HepG2 (cell line): ENCODE measurements around the gene PLCB1. TPM values are rescaled to one million over a fixed set of nuclear protein-coding genes. Genes with fewer than 3 reads are reported as not detected.
A peak's percentile ranks its signal among the peaks of the same experiment; 100 is the strongest.

Experiments
- EP300 ChIP-seq, 3 experiments: sonication (generic) in 1 of 3; formaldehyde crosslinking in 1 of 3; IDR thresholded peaks; 2 replicates each; pipeline versions ENCODE4 v1.5.1 to v1.6.1; 2011 to 2020; ENCODE audit warnings: low read depth in 2 of 3, low read length in 2 of 3, borderline replicate concordance in 1 of 3, improper control_type of control experiment in 1 of 3, mild to moderate bottlenecking in 1 of 3, missing genetic modification reagents in 1 of 3, moderate library complexity in 1 of 3
- FOXA1 ChIP-seq, 2 experiments: fragments of 450-650 bp in 1 of 2; sonication (generic) in 1 of 2; formaldehyde crosslinking in 1 of 2; IDR thresholded peaks; 2 replicates each; pipeline versions ENCODE4 v1.4.0 to v1.6.1; 2016 to 2020; ENCODE audit warnings: missing genetic modification reagents in 1 of 2
- IRF2 ChIP-seq: IDR thresholded peaks from 2 replicates; pipeline ENCODE4 v1.6.1; 2018; ENCODE audit warnings: missing genetic modification reagents, missing compliant biosample characterization
- JARID2 ChIP-seq: sonication (generic); formaldehyde crosslinking; IDR thresholded peaks from 2 replicates; pipeline ENCODE4 v1.8.1; 2023; ENCODE audit warnings: missing genetic modification reagents, inconsistent platforms; ENCODE audit not compliant: insufficient replicate concordance
- NFATC3 ChIP-seq: sonication (generic); formaldehyde crosslinking; IDR thresholded peaks from 2 replicates; pipeline ENCODE4 v1.5.1; 2020; ENCODE audit warnings: mild to moderate bottlenecking, missing genetic modification reagents
- RFXAP ChIP-seq: sonication (generic); formaldehyde crosslinking; IDR thresholded peaks from 2 replicates; pipeline ENCODE4 v1.4.0; 2020; ENCODE audit warnings: missing genetic modification reagents, borderline replicate concordance
- RXRB ChIP-seq: IDR thresholded peaks from 2 replicates; pipeline ENCODE4 v1.6.1; 2016; ENCODE audit warnings: borderline replicate concordance, missing genetic modification reagents, missing compliant biosample characterization
- SNAPC2 ChIP-seq: sonication (generic); formaldehyde crosslinking; IDR thresholded peaks from 2 replicates; pipeline ENCODE4 v1.8.1; 2022; ENCODE audit warnings: mild to moderate bottlenecking, missing genetic modification reagents
- XBP1 ChIP-seq: sonication (generic); formaldehyde crosslinking; IDR thresholded peaks from 2 replicates; pipeline ENCODE4 v1.5.0; 2020; ENCODE audit warnings: missing genetic modification reagents
- ZFP41 ChIP-seq: sonication (generic); formaldehyde crosslinking; IDR thresholded peaks from 2 replicates; pipeline ENCODE4 v1.4.0; 2020; ENCODE audit warnings: mild to moderate bottlenecking, missing genetic modification reagents, borderline replicate concordance
- ZNF3 ChIP-seq: IDR thresholded peaks from 2 replicates; pipeline ENCODE4 v1.7.0; 2017; ENCODE audit warnings: inconsistent platforms
- ZNF33A ChIP-seq: sonication (generic); formaldehyde crosslinking; IDR thresholded peaks from 2 replicates; pipeline ENCODE4 v1.5.1; 2020; ENCODE audit warnings: missing genetic modification reagents, mild to moderate bottlenecking, moderate library complexity, borderline replicate concordance
- ZNF607 ChIP-seq: sonication (generic); formaldehyde crosslinking; IDR thresholded peaks from 2 replicates; pipeline ENCODE4 v1.5.1; 2020; ENCODE audit warnings: missing genetic modification reagents, mild to moderate bottlenecking, borderline replicate concordance
- ZNF724P ChIP-seq: sonication (generic); formaldehyde crosslinking; IDR thresholded peaks from 2 replicates; pipeline ENCODE4 v1.8.0; 2022; ENCODE audit warnings: missing genetic modification reagents, borderline replicate concordance
- ZNF749 ChIP-seq: sonication (generic); formaldehyde crosslinking; IDR thresholded peaks from 2 replicates; pipeline ENCODE4 v1.8.0; 2022; ENCODE audit warnings: mild to moderate bottlenecking, missing genetic modification reagents, moderate library complexity, borderline replicate concordance
- ZNF790 ChIP-seq: sonication (generic); formaldehyde crosslinking; IDR thresholded peaks from 2 replicates; pipeline ENCODE4 v1.8.0; 2022; ENCODE audit warnings: missing genetic modification reagents, mild to moderate bottlenecking, borderline replicate concordance
- ZSCAN12 ChIP-seq: sonication (generic); formaldehyde crosslinking; IDR thresholded peaks from 2 replicates; pipeline ENCODE4 v1.9.0; 2021; ENCODE audit warnings: mild to moderate bottlenecking, missing genetic modification reagents
- ZSCAN29 ChIP-seq: sonication (generic); formaldehyde crosslinking; conservative IDR thresholded peaks from 2 replicates; pipeline ENCODE4 v1.4.0; 2020; ENCODE audit warnings: mild to moderate bottlenecking, missing genetic modification reagents
- polyA plus RNA-seq, 8 experiments: library from polyadenylated mRNA; depleted of rRNA in 3 of 8; stranded (reverse) in 7 of 8; unstranded in 1 of 8; fragments of >200 nt; fragmentation: Illumina TruSeq in 4 of 8; extraction: Trizol in 4 of 8; gene quantifications; 2 replicates each; pipeline versions ENCODE4 v1.2.1 to v1.2.3, GENCODE V29; 2011 to 2016; ENCODE audit warnings: low read depth in 4 of 8, missing spikeins in 1 of 8, mixed read lengths in 1 of 8; ENCODE audit not compliant: insufficient read depth in 1 of 8
- total RNA-seq, 5 experiments: library from RNA; depleted of rRNA; stranded (reverse); fragments of >200 nt; fragmentation: Illumina TruSeq; extraction: Trizol; gene quantifications; 2 replicates each; pipeline ENCODE4 v1.2.3, GENCODE V29; 2016; ENCODE audit warnings: low read depth in 1 of 5
- TF ChIP-seq, protein P1 (sequence below): sonication (generic); formaldehyde crosslinking; IDR thresholded peaks from 2 replicates; pipeline ENCODE4 v1.5.1; 2020; ENCODE audit warnings: missing genetic modification reagents, mild to moderate bottlenecking, borderline replicate concordance
- TF ChIP-seq, protein P2 (sequence below): sonication (generic); formaldehyde crosslinking; IDR thresholded peaks from 2 replicates; pipeline ENCODE4; 2020; ENCODE audit warnings: missing genetic modification reagents, mild to moderate bottlenecking, borderline replicate concordance

PLCB1 gene
- total and polyA plus RNA-seq, 2 of the 13 experiments (the other 11 are each of a cell fraction or from before 2014, with no cell fraction given) = 42.4 to 55.9 TPM

DNA sequence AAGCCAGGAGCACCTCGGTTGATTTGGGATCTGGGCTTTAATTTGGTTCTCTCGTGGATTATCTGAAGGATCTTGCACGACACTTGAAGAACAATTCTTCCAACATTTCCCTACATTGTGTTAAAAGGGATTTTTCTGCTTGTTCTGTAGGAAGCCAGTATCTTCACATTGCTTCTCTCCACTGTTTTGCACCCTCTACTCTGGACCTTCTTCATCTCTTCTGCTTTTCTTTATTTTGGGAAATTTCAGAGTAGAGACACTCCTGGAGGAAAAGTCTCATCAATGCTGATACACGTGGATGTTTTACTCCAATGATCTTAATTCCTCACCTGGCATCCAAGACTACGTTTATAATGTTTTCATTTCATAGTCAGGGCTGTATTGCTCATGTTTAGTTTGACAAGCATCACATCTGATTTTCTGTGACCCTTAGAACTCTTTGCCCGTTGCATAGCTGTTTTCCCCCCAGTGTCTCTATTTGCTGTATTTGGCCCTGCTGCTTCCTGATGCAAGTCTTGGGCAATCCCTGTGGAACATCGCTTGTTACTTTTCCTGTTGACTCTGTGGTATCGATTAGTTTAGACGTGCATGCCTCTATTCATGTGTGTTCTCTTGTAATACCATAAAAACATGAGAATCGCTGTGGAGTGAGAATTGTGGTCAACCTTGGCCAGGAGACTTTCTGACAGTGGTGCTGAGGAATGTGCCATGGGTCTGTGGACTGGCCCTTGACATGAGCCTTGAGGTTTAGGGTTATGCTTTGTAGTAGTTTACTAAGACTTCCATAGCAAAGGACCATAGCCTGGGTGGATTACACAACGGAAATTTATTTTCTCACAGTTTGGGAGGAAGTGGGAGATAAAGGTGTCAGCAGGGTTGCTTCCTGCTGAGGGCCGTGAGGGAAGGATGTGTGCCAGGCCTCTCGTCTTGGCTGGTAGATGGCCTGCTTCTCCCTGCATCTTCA is 12.5 kb downstream of the PLCB1 start (continued):
- TF ChIP-seq ZSCAN29 (CRISPR knock-in tag) (no peak; the same call in 1 of the 2 replicates), NFATC3 (CRISPR knock-in tag) (0 out of 2 replicates have a peak, but pooled peaks have one; percentile 55), JARID2 (peak; percentile 78), EP300 (IDR thresholded peaks at IDR 0.05; ENCODE audit: low read depth in 2 of 2, low read length in 2 of 2) (peak; percentile 98 to 99), EP300 (CRISPR knock-in tag; IDR thresholded peaks at IDR 0.05; ENCODE audit: borderline replicate concordance) (peak; percentile 99), ZNF3 (CRISPR knock-in tag) (peak; percentile 92; the same call in 1 of the 2 replicates), ZNF33A (CRISPR knock-in tag) (0 out of 2 replicates have a peak, but pooled peaks have one; percentile 66), FOXA1 (IDR thresholded peaks at IDR 0.05) (peak; percentile 99), FOXA1 (CRISPR knock-in tag; IDR thresholded peaks at IDR 0.05) (peak; percentile 100), ZNF749 (CRISPR knock-in tag) (peak; percentile 40; the same call in 1 of the 2 replicates), ZNF790 (CRISPR knock-in tag) (no peak), RFXAP (CRISPR knock-in tag) (peak; percentile 86; the same call in 1 of the 2 replicates), ZFP41 (CRISPR knock-in tag) (no peak; the same call in 1 of the 2 replicates), ZSCAN12 (CRISPR knock-in tag) (no peak), XBP1 (CRISPR knock-in tag) (no peak), ZNF724P (CRISPR knock-in tag) (peak; percentile 94), IRF2 (CRISPR knock-in tag) (peak; percentile 99), ZNF607 (peak; percentile 98), RXRB (CRISPR knock-in tag) (peak; percentile 99), SNAPC2 (CRISPR knock-in tag) (peak; percentile 92)
- TF ChIP-seq, protein P1, sequence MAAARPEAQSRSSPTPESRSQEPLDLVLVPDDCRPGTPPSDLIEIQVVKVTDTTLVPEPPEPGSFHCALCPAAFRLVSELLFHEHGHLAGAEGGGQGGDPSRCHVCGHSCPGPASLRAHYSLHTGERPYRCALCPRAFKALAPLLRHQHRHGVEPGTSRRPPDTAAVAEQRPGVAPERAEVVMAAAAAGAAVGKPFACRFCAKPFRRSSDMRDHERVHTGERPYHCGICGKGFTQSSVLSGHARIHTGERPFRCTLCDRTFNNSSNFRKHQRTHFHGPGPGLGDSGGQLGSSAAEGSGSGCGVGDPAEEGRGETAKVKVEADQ = peak; percentile 69
- TF ChIP-seq, protein P2, sequence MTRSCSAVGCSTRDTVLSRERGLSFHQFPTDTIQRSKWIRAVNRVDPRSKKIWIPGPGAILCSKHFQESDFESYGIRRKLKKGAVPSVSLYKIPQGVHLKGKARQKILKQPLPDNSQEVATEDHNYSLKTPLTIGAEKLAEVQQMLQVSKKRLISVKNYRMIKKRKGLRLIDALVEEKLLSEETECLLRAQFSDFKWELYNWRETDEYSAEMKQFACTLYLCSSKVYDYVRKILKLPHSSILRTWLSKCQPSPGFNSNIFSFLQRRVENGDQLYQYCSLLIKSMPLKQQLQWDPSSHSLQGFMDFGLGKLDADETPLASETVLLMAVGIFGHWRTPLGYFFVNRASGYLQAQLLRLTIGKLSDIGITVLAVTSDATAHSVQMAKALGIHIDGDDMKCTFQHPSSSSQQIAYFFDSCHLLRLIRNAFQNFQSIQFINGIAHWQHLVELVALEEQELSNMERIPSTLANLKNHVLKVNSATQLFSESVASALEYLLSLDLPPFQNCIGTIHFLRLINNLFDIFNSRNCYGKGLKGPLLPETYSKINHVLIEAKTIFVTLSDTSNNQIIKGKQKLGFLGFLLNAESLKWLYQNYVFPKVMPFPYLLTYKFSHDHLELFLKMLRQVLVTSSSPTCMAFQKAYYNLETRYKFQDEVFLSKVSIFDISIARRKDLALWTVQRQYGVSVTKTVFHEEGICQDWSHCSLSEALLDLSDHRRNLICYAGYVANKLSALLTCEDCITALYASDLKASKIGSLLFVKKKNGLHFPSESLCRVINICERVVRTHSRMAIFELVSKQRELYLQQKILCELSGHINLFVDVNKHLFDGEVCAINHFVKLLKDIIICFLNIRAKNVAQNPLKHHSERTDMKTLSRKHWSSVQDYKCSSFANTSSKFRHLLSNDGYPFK (CRISPR knock-in tag) = no peak
